ENCODE data around the gene GPC3.

Gene GPC3

DNA sequence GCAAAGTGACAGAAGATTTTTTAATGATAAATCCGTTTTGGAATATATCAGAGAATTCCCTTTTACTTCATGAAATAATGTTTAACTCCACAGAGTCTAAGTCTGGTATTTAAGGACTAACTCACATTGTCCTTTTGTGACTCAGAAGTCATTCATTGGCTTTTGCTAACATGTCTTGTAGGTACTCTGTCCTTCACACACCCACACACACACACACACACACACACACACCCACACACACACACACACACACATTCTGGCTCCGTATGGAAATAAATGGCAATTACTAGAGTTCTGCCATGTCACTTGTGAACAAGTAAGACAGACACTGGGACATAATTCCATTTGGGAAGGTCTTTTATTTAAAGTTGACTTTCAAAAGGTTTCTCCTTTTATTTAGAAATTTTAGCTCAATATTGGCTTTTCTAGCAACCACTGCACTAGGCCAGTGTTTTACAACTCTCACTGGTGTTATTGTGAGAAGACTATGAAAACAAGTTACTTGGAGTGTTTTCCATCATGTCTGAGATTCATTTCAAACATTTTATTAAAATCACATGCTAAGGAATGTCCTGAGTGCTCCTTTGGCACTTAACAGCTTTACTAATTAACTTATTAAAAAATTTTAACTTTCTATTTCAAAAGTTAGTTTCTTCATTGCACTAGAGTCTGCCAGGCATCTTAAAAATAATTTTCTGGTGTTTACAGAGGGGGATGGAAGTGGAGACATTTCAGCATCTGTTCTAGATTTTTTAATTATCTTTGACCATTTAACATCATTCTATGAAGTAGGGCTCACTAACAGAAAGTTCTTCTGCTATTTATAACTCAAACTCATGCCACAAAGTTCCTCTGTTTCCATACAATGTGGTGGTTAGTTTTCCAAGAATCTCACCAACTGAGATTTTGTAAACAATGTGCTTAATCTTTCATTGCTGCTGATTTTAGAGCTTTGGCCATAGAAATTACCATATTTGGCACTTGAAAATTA lies 329.8 kb downstream of the GPC3 start:
- no peaks in the 10 kb centered on the region for H3K9me3 ChIP-seq (ENCODE audit: control insufficient read depth, insufficient read depth, low read depth, low read length)
- no peaks in the 10 kb centered on the region for H3K4me1 ChIP-seq (ENCODE audit: control insufficient read depth, insufficient read depth, low read length)
- CTCF ChIA-PET = no interaction called here
- POLR2A ChIA-PET = no interaction called here
- no peaks in the 10 kb centered on the region for H3K36me3 ChIP-seq (ENCODE audit: control insufficient read depth in 2 of 2, insufficient read depth in 1 of 2, low read length in 2 of 2)
- TF ChIP-seq HOXA7 (CRISPR knock-in tag; IDR thresholded peaks at IDR 0.05; ENCODE audit: borderline replicate concordance) (no peak), ZNF175 (tag by site-specific recombination; IDR thresholded peaks at IDR 0.05) (no peak), ZBTB49 (tag by site-specific recombination; IDR thresholded peaks at IDR 0.05; ENCODE audit: low read depth) (no peak), MZF1 (tag by site-specific recombination; IDR thresholded peaks at IDR 0.05; ENCODE audit: borderline replicate concordance) (no peak), EGR2 (tag by site-specific recombination; IDR thresholded peaks at IDR 0.05; ENCODE audit: low read depth) (peak; percentile 96), ZNF629 (tag by site-specific recombination; IDR thresholded peaks at IDR 0.05) (no peak), KLF7 (tag by site-specific recombination; IDR thresholded peaks at IDR 0.05; ENCODE audit: borderline replicate concordance) (no peak), ZSCAN30 (tag by site-specific recombination; IDR thresholded peaks at IDR 0.05) (no peak), ZNF768 (tag by site-specific recombination; IDR thresholded peaks at IDR 0.05) (no peak), ZBTB6 (tag by site-specific recombination; IDR thresholded peaks at IDR 0.05) (no peak), ZNF221 (tag by site-specific recombination; IDR thresholded peaks at IDR 0.05; ENCODE audit: borderline replicate concordance) (no peak), KLF9 (tag by site-specific recombination; IDR thresholded peaks at IDR 0.05; ENCODE audit: low read depth) (no peak), ZFP41 (tag by site-specific recombination; IDR thresholded peaks at IDR 0.05; ENCODE audit: borderline replicate concordance) (no peak), ZNF140 (tag by site-specific recombination; IDR thresholded peaks at IDR 0.05) (no peak), OVOL3 (tag by site-specific recombination; IDR thresholded peaks at IDR 0.05) (no peak), ZFHX2 (tag by site-specific recombination; conservative IDR thresholded peaks at IDR 0.05) (peak; percentile 96), ZNF266 (tag by site-specific recombination; IDR thresholded peaks at IDR 0.05; ENCODE audit: low read depth) (no peak), ZNF488 (tag by site-specific recombination; IDR thresholded peaks at IDR 0.05) (no peak), SCRT1 (tag by site-specific recombination; IDR thresholded peaks at IDR 0.05; ENCODE audit: borderline replicate concordance) (no peak), SP2 (tag by site-specific recombination; IDR thresholded peaks at IDR 0.05) (no peak), ZNF23 (tag by site-specific recombination; IDR thresholded peaks at IDR 0.05; ENCODE audit: borderline replicate concordance) (no peak), ZSCAN23 (tag by site-specific recombination; IDR thresholded peaks at IDR 0.05) (no peak)
- TF ChIP-seq, protein P1, sequence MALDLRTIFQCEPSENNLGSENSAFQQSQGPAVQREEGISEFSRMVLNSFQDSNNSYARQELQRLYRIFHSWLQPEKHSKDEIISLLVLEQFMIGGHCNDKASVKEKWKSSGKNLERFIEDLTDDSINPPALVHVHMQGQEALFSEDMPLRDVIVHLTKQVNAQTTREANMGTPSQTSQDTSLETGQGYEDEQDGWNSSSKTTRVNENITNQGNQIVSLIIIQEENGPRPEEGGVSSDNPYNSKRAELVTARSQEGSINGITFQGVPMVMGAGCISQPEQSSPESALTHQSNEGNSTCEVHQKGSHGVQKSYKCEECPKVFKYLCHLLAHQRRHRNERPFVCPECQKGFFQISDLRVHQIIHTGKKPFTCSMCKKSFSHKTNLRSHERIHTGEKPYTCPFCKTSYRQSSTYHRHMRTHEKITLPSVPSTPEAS (tag by site-specific recombination; IDR thresholded peaks at IDR 0.05) = peak; percentile 59
- no peak overlapping the region for H3K27ac ChIP-seq (ENCODE audit: extremely low read depth, low read depth, low read length)
- no peak overlapping the region for H3K4me3 ChIP-seq (ENCODE audit: low read depth, low read length)

Measured in HEK293 (cell line).